Calu3 (cell line): ENCODE measurements around the gene COG8. TPM values are rescaled to one million over a fixed set of nuclear protein-coding genes. Genes with fewer than 3 reads are reported as not detected.
"Not testable (repeated sequence)": the region's sequence is repeated elsewhere in the genome, so short reads cannot be mapped to it uniquely, and the experiment has no call there.

Experiments used
- BruUV-seq: library from RNA; stranded (reverse); fragments of 400-500 nt; replicated peaks from 2 replicates; lab custom pipeline; 2021; lab: Mats Ljungman, UMichigan
- CTCF ChIA-PET: fragments of 300-600 bp; sonication (Branson Sonifier 250); formaldehyde crosslinking; loops from one replicate; lab custom pipeline; 2022; ENCODE audit warnings: antibody characterized with exemption; lab: Charles Lee
- DNase-seq: peaks from one replicate; pipeline ENCODE4 v3.0.0; 2022
- H3K27ac Mint-ChIP-seq: one replicate; pipeline ENCODE4 v1.8.0; 2022; ENCODE audit warnings: mixed read lengths; ENCODE audit not compliant: unreplicated experiment
- H3K27me3 Mint-ChIP-seq: one replicate; pipeline ENCODE4 v1.8.0; 2022; ENCODE audit warnings: mixed read lengths; ENCODE audit not compliant: unreplicated experiment
- H3K36me3 Mint-ChIP-seq: one replicate; pipeline ENCODE4 v1.8.0; 2022; ENCODE audit warnings: mild to moderate bottlenecking, moderate library complexity, mixed read lengths; ENCODE audit not compliant: insufficient read depth, unreplicated experiment
- H3K4me1 Mint-ChIP-seq: one replicate; pipeline ENCODE4 v1.8.0; 2022; ENCODE audit warnings: mild to moderate bottlenecking, low read depth, mixed read lengths; ENCODE audit not compliant: unreplicated experiment
- H3K4me3 Mint-ChIP-seq: one replicate; pipeline ENCODE4 v1.8.0; 2022; ENCODE audit warnings: mild to moderate bottlenecking, low read depth, moderate library complexity, mixed read lengths; ENCODE audit not compliant: unreplicated experiment
- H3K9me3 Mint-ChIP-seq: one replicate; pipeline ENCODE4 v1.8.0; 2022; ENCODE audit warnings: low read depth, mixed read lengths; ENCODE audit not compliant: unreplicated experiment
- intact Hi-C: fragments of 100-400 bp; cut with micrococcal nuclease; formaldehyde crosslinking; loops from one replicate; pipeline ENCODE4 v1.10.0; 2022; ENCODE audit not compliant: unreplicated experiment
- total RNA-seq: library from RNA; stranded (reverse); gene quantifications from 2 replicates; pipeline ENCODE4 v1.2.3, GENCODE V29; 2022
- TF ChIP-seq, protein P1 (sequence below): fragments of 200-600 bp; IDR thresholded peaks from one replicate; pipeline ENCODE4 v1.8.0; 2022; ENCODE audit warnings: antibody characterized with exemption; ENCODE audit not compliant: unreplicated experiment

The COG8 gene
- total RNA-seq, 1 experiment from 2014 or later: 57.4 TPM

DNA sequence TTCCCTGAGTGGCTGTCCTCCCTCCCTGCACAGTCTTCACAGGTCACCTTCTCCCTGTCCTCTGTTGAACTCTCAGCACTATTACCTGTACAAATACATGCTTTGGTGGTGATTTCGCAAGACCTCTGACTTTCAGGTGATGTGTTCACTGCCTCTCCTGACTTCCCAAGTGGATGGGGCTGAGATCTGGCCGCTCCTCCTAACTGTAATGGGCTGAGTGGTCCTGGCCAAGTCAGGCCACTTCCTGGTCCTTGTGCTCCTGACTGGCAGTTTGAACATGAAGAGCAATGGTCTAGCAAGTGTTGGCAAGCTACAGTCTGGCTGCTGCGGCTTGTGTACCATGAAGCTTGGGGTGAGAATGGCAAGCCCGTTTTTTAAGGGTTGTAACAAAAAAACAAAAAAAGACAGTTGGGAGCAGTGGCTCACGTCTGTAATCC is 23.9 kb upstream of the COG8 start:
- intact Hi-C loops: no loop called here
- CTCF ChIA-PET: no interaction called here
- no TSS peak for BruUV-seq
- no peak for DNase-seq
- Mint-ChIP-seq H3K4me3 (no peak overlapping the region), H3K27me3 (no peaks in the 10 kb centered on the region), H3K4me1 (no peaks in the 10 kb centered on the region), H3K36me3 (peaks cover 34% of the 10 kb centered on the region), H3K9me3 (no peaks in the 10 kb centered on the region), H3K27ac (no peak overlapping the region)
- TF ChIP-seq, protein P1, sequence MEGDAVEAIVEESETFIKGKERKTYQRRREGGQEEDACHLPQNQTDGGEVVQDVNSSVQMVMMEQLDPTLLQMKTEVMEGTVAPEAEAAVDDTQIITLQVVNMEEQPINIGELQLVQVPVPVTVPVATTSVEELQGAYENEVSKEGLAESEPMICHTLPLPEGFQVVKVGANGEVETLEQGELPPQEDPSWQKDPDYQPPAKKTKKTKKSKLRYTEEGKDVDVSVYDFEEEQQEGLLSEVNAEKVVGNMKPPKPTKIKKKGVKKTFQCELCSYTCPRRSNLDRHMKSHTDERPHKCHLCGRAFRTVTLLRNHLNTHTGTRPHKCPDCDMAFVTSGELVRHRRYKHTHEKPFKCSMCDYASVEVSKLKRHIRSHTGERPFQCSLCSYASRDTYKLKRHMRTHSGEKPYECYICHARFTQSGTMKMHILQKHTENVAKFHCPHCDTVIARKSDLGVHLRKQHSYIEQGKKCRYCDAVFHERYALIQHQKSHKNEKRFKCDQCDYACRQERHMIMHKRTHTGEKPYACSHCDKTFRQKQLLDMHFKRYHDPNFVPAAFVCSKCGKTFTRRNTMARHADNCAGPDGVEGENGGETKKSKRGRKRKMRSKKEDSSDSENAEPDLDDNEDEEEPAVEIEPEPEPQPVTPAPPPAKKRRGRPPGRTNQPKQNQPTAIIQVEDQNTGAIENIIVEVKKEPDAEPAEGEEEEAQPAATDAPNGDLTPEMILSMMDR: no peak

DNA sequence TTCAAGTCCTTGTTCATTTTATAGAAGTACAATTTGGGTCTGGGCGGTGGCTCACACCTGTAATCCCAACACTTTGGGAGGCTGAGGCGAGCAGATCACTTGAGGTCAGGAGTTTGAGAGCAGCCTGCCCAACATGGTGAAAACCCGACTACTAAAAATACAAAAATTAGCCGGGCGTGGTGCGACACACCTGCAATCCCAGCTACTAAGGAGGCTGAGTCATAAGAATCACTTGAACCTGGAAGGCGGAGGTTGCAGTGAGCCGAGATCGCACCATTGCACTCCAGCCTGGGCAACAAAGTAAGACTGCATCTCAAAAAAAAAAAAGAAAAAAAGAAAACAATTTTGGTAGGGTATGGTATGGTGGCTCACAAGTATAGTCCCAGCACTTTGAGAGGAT is 20.7 kb upstream of the COG8 start:
- BruUV-seq, H3K27ac Mint-ChIP-seq, intact Hi-C loops, H3K4me1 Mint-ChIP-seq, H3K4me3 Mint-ChIP-seq, H3K9me3 Mint-ChIP-seq, H3K27me3 Mint-ChIP-seq, DNase-seq: not testable (repeated sequence)
- CTCF ChIA-PET: interaction anchor here (0.7 kb wide), 1 partner anchor 105 kb away, joined by 3 read pairs; no protein-coding TSS in a partner anchor
- peaks cover 25% of the 10 kb centered on the region for H3K36me3 Mint-ChIP-seq

DNA sequence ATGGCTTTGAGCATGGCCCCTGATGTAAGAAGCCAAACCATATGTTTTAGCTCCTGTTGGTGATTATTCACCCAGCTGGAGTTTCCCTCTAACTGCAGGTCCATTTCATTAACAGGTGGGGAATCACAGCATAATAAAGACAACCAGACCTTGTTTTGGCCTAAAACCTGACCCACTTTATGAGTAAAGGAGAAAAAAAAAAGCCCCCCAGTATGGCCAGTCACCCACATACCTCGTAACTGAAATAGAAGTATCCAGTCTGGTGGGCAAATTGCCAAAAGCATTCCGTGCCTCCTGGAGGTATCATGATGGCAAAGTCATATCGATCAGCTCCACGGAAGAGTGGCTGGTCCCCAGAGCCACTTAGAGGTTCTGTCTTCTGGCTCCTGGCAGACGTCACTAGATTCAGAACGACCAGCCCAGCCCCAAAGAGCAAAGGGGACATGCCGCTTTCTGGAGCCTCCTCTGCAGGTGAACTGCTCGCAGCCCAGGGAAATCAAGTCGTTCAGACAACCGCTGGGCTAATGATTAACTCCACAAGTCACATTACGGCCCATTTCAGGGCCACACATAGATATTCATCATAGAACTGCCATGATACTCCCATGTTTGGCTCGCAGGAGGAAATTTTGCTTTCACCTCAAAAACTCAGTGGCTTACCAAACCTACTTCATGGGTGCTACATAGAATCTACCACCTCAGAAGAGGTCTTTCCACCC is 12.1 kb upstream of the COG8 start, which contains the start of gene TMED6:
TSS of gene TMED6 (minus strand) at position 478 of the 719 bp plus-strand sequence. CDS start at position 445, 33 bp downstream.
- intact Hi-C loops: no loop called here
- CTCF ChIA-PET: no interaction called here
- Mint-ChIP-seq H3K27ac (no peak within 1 kb of the TSS), H3K9me3 (no peaks in the 10 kb centered on the region), H3K4me3 (no peak within 1 kb of the TSS), H3K4me1 (peaks cover 19% of the 10 kb centered on the region), H3K36me3 (peaks cover 28% of the 10 kb centered on the region), H3K27me3 (no peaks in the 10 kb centered on the region)
- no TSS peak for BruUV-seq
- DNase-seq: peak; percentile 21
- TF ChIP-seq, protein P1: no peak

DNA sequence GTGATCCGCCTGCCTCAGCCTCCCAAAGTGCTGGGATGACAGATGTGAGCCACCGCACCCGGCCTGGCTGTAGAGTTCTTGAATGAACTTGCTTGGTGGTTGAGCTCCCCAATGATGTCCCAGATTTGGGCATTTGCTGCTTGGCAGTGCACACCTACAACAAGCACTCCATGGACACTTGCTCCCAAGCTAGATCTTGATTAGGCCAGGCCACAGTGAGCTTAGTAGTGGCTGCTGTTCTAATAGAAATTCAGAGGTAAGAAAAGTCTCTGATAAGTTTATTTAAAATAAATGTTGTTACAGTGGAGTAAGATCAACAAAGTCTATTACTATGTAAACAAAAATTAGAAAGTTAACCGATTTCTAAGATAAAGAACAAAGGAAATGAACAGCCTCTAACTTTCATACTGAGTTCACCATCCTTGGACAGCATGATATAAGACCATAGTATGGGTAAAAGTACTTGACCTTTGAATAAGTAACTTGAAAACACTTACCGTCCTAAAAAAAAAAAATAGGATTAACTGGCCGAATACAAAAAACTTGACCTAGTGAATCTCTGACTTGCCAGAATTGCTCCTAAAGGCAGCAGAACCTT is 11.3 kb upstream of the COG8 start:
- Mint-ChIP-seq H3K27ac (no peak overlapping the region), H3K4me3 (no peak overlapping the region)

More for the DNA sequence above, 11.3 kb upstream of the COG8 start:
- no TSS peak for BruUV-seq
- CTCF ChIA-PET: interaction anchor here (0.7 kb wide), 1 partner anchor 149 kb away, joined by 5 read pairs; no protein-coding TSS in a partner anchor
- DNase-seq: no peak
- Mint-ChIP-seq H3K27me3 (no peaks in the 10 kb centered on the region), H3K36me3 (peaks cover 24% of the 10 kb centered on the region), H3K9me3 (no peaks in the 10 kb centered on the region), H3K4me1 (peaks cover 19% of the 10 kb centered on the region)
- intact Hi-C loops: no loop called here
- TF ChIP-seq, protein P1: no peak
